Keratinocyte (primary cell): Measurements from ENCODE around the gene PRM2. TPM values are rescaled to one million over a fixed set of nuclear protein-coding genes. Genes with fewer than 3 reads are reported as not detected.

ENCODE experiments used
- DNase-seq: peaks from one replicate; pipeline ENCODE4 v3.0.0-alpha.2; 2011; ENCODE audit warnings: low read depth, missing footprints, low spot score
- FAIRE-seq: peaks from 2 replicates; lab custom pipeline; 2011; peaks lifted over from hg19 to GRCh38; lab: Jason Lieb, UNC
- H2AFZ ChIP-seq: 2 replicates; pipeline ENCODE4 v1.6.0; 2012; ENCODE audit warnings: low read length, control low read depth, inconsistent platforms; ENCODE audit not compliant: control insufficient read depth
- H3K27ac ChIP-seq: 2 replicates; pipeline ENCODE4 v1.5.1; 2011; ENCODE audit warnings: low read length; ENCODE audit not compliant: control insufficient read depth, insufficient read depth
- H3K27me3 ChIP-seq: 3 replicates; pipeline ENCODE4 v1.6.0; 2011; ENCODE audit warnings: low read length; ENCODE audit not compliant: control insufficient read depth, insufficient read depth; ENCODE audit errors: extremely low read depth
- H3K36me3 ChIP-seq, 2 experiments: 2 replicates in 1 of 2; 3 replicates in 1 of 2; pipeline ENCODE4 v1.5.1; 2011; ENCODE audit warnings: low read length in 2 of 2, mild to moderate bottlenecking in 1 of 2; ENCODE audit not compliant: control insufficient read depth in 2 of 2, insufficient read depth in 2 of 2; ENCODE audit errors: extremely low read depth in 1 of 2
- H3K4me1 ChIP-seq: 3 replicates; pipeline ENCODE4 v1.5.1; 2011; ENCODE audit warnings: low read length; ENCODE audit not compliant: control insufficient read depth, insufficient read depth; ENCODE audit errors: extremely low read depth
- H3K4me2 ChIP-seq: 3 replicates; pipeline ENCODE4 v1.6.0; 2011; ENCODE audit warnings: low read depth, low read length; ENCODE audit not compliant: control insufficient read depth, insufficient read depth; ENCODE audit errors: extremely low read depth
- H3K4me3 ChIP-seq, 3 experiments: fragments of 200-600 bp in 1 of 3; sonication (generic) in 1 of 3; 2 replicates in 2 of 3; 3 replicates in 1 of 3; pipeline ENCODE4 v1.5.1; 2011 to 2016; ENCODE audit warnings: low read length in 3 of 3, mild to moderate bottlenecking in 3 of 3, control low read depth in 2 of 3, inconsistent platforms in 1 of 3, low read depth in 1 of 3, mixed read lengths in 1 of 3, mixed run types in 1 of 3, moderate library complexity in 1 of 3; ENCODE audit not compliant: control insufficient read depth in 2 of 3, insufficient read depth in 2 of 3; ENCODE audit errors: extremely low read depth in 1 of 3
- H3K79me2 ChIP-seq: 2 replicates; pipeline ENCODE4 v1.6.0; 2012; ENCODE audit warnings: low read length; ENCODE audit not compliant: control insufficient read depth, insufficient read depth
- H3K9ac ChIP-seq: 3 replicates; pipeline ENCODE4 v1.6.0; 2011; ENCODE audit warnings: low read length; ENCODE audit not compliant: control insufficient read depth, insufficient read depth; ENCODE audit errors: extremely low read depth
- H3K9me1 ChIP-seq: 3 replicates; pipeline ENCODE4 v1.6.0; 2011; ENCODE audit warnings: low read length; ENCODE audit not compliant: control insufficient read depth, insufficient read depth; ENCODE audit errors: extremely low read depth
- H3K9me3 ChIP-seq: 2 replicates; pipeline ENCODE4 v1.5.1; 2012; ENCODE audit warnings: low read depth, low read length; ENCODE audit not compliant: control insufficient read depth
- H4K20me1 ChIP-seq: 3 replicates; pipeline ENCODE4 v1.6.0; 2011; ENCODE audit warnings: low read length; ENCODE audit not compliant: control insufficient read depth, insufficient read depth; ENCODE audit errors: extremely low read depth
- CTCF ChIP-seq, 3 experiments: IDR thresholded peaks in 1 of 3; conservative IDR thresholded peaks in 1 of 3; optimal IDR thresholded peaks in 1 of 3; 2 replicates in 2 of 3; 3 replicates in 1 of 3; pipeline versions ENCODE3 to v1.5.1; 2011; ENCODE audit warnings: low read length in 3 of 3, mild to moderate bottlenecking in 3 of 3, moderate library complexity in 2 of 3, control low read depth in 1 of 3, inconsistent platforms in 1 of 3; ENCODE audit not compliant: insufficient read depth in 2 of 3; ENCODE audit errors: extremely low read depth in 1 of 3
- EZH2 ChIP-seq: IDR thresholded peaks from one replicate; pipeline ENCODE4 v1.6.1; 2012; ENCODE audit warnings: inconsistent platforms, mild to moderate bottlenecking, low read length, moderate library complexity
- dilution Hi-C: fragments of 300-500 bp; cut with MboI; formaldehyde crosslinking; loops from one replicate; pipeline ENCODE4 v1.7.0; 2020; ENCODE audit warnings: low sequenced_read_pairs; ENCODE audit not compliant: extremely low pct_ligation_motif_present
- polyA plus RNA-seq, 5 experiments: library from polyadenylated mRNA; depleted of rRNA in 3 of 5; stranded (reverse) in 3 of 5; stranded (forward) in 1 of 5; unstranded in 1 of 5; fragments of >200 nt; gene quantifications; 1 replicate in 1 of 5; 2 replicates in 3 of 5; 3 replicates in 1 of 5; pipeline versions ENCODE4 v1.2.1 to v1.2.3, GENCODE V29; 2011 to 2012; ENCODE audit warnings: missing spikeins in 2 of 5, low read depth in 1 of 5, low replicate concordance in 1 of 5

The PRM2 gene
- polyA plus RNA-seq, 1 donor (not counting 4 experiments of a cell fraction or from before 2014, with no cell fraction given) = not detected

- no peaks in the 10 kb centered on the region for H3K9me1 ChIP-seq
- DNase-seq (no peak), FAIRE-seq (no peak)
- H4K20me1 ChIP-seq = no peaks in the 10 kb centered on the region
- peaks cover 5% of the 10 kb centered on the region for H3K27me3 ChIP-seq
- H2AFZ ChIP-seq = no peak overlapping the region
- H3K4me2 ChIP-seq = no peak overlapping the region
- H3K9ac ChIP-seq = no peak overlapping the region
- dilution Hi-C loops = no loop called here
- no peaks in the 10 kb centered on the region for H3K79me2 ChIP-seq
- no peaks in the 10 kb centered on the region for H3K9me3 ChIP-seq
- no peaks in the 10 kb centered on the region for H3K36me3 ChIP-seq
- H3K27ac ChIP-seq = no peak overlapping the region
- no peaks in the 10 kb centered on the region for H3K4me1 ChIP-seq
- TF ChIP-seq CTCF (optimal IDR thresholded peaks at IDR 0.05 in 1 of 3, IDR thresholded peaks at IDR 0.05 in 1 of 3, conservative IDR thresholded peaks at IDR 0.05 in 1 of 3; ENCODE audit: extremely low read depth in 1 of 3, insufficient read depth in 2 of 3, low read length in 3 of 3) (no peak), EZH2 (no peak)
- no peak overlapping the region for H3K4me3 ChIP-seq
Measured at GRCh38 chr16:11263737-11264136, 12.5 kb downstream of the PRM2 start.

- H3K79me2 ChIP-seq = no peaks in the 10 kb centered on the region
- H3K4me1 ChIP-seq = no peaks in the 10 kb centered on the region
- TF ChIP-seq CTCF (optimal IDR thresholded peaks at IDR 0.05 in 1 of 3, IDR thresholded peaks at IDR 0.05 in 1 of 3, conservative IDR thresholded peaks at IDR 0.05 in 1 of 3; ENCODE audit: extremely low read depth in 1 of 3, insufficient read depth in 2 of 3, low read length in 3 of 3) = no peak
- H3K4me2 ChIP-seq = no peak overlapping the region
- no peaks in the 10 kb centered on the region for H4K20me1 ChIP-seq
- dilution Hi-C loops = no loop called here
- peaks cover 5% of the 10 kb centered on the region for H3K27me3 ChIP-seq
- DNase-seq (no peak), FAIRE-seq (no peak)
- H3K9me1 ChIP-seq = no peaks in the 10 kb centered on the region
- no peak overlapping the region for H3K4me3 ChIP-seq
- H3K9me3 ChIP-seq = no peaks in the 10 kb centered on the region
- no peak overlapping the region for H3K9ac ChIP-seq
- H2AFZ ChIP-seq = no peak overlapping the region
- H3K27ac ChIP-seq = no peak overlapping the region
- no peaks in the 10 kb centered on the region for H3K36me3 ChIP-seq
Measured at GRCh38 chr16:11262915-11263314, 13.4 kb downstream of the PRM2 start.
